Measurements from ENCODE around the gene TNS1. TPM values are rescaled to one million over a fixed set of nuclear protein-coding genes. Genes with fewer than 3 reads are reported as not detected.

Gene TNS1
- total RNA-seq, 1 experiment from 2014 or later, result 6.2 TPM

DNA sequence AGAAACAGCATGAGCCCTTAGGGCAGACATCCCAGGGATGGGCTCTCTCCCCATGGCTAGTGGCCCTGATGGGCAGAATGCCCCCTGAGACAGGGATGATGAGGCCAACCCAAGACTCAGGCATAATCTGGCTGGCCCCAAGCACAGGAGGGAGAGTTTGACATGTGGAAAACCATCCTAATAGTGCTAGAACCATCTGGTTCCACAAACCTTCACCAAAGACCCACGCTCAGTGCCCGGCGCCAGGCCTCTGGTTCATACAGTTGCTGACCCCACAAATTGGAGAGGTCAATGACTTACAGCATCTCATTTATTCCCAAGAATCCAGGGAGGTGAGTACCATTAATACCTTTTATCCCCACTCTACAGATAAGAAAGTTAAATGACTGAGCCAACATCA, 95.5 kb downstream of the TNS1 start:
- Histone ChIP-seq H3K9me2 (ENCODE audit: insufficient read depth) (no peaks in the 10 kb centered on the region), H4K20me1 (ENCODE audit: insufficient read depth) (no peaks in the 10 kb centered on the region), H3K9me3 (ENCODE audit: control insufficient read depth in 1 of 2, insufficient read depth in 1 of 2, low read depth in 1 of 2, low read length in 2 of 2) (no peaks in the 10 kb centered on the region), H3K27me3 (ENCODE audit: insufficient read depth, low read length) (no peaks in the 10 kb centered on the region), H3K4me2 (ENCODE audit: low read length) (no peak overlapping the region), H3K27ac (ENCODE audit: low read depth, low read length) (no peak overlapping the region), H2AFZ (ENCODE audit: low read depth, low read length, poor library complexity, severe bottlenecking) (no peak overlapping the region), H3K79me2 (ENCODE audit: insufficient read depth, low read length) (no peaks in the 10 kb centered on the region), H3K9ac (ENCODE audit: low read length) (no peak overlapping the region), H3K4me1 (ENCODE audit: control insufficient read depth in 1 of 2, insufficient read depth in 2 of 2, low read length in 2 of 2) (no peaks in the 10 kb centered on the region), H3K4me3 (replicated peaks in 1 of 2; ENCODE audit: low read depth in 1 of 2, low read length in 2 of 2) (no peak overlapping the region), H3K36me3 (ENCODE audit: control insufficient read depth in 1 of 2, insufficient read depth in 2 of 2, low read length in 2 of 2) (no peaks in the 10 kb centered on the region)
- ChIA-PET CTCF (no interaction called here), RAD21 (ENCODE audit: low non-redundant PET in 1 of 2, low total read pairs in 2 of 2, uncharacterized antibody in 2 of 2, unreplicated experiment in 2 of 2) (no interaction called here), POLR2A (no interaction called here)
- no TSS peak for BruUV-seq (replicated peaks)
- ATAC-seq (no peak), DNase-seq (ENCODE audit: low read depth, low spot score) (no peak)
- intact Hi-C loops (cut with micrococcal nuclease), result no loop called here
- TF ChIP-seq, protein P1, sequence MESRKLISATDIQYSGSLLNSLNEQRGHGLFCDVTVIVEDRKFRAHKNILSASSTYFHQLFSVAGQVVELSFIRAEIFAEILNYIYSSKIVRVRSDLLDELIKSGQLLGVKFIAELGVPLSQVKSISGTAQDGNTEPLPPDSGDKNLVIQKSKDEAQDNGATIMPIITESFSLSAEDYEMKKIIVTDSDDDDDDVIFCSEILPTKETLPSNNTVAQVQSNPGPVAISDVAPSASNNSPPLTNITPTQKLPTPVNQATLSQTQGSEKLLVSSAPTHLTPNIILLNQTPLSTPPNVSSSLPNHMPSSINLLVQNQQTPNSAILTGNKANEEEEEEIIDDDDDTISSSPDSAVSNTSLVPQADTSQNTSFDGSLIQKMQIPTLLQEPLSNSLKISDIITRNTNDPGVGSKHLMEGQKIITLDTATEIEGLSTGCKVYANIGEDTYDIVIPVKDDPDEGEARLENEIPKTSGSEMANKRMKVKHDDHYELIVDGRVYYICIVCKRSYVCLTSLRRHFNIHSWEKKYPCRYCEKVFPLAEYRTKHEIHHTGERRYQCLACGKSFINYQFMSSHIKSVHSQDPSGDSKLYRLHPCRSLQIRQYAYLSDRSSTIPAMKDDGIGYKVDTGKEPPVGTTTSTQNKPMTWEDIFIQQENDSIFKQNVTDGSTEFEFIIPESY (IDR thresholded peaks at IDR 0.05; ENCODE audit: extremely low read depth, insufficient replicate concordance, low read length), result no peak
- no peak for TF ChIP-seq SRF (IDR thresholded peaks at IDR 0.05; ENCODE audit: low read depth)
- no peak for TF ChIP-seq CEBPB (IDR thresholded peaks at IDR 0.05; ENCODE audit: low read depth)
- no peak for TF ChIP-seq ZFX (IDR thresholded peaks at IDR 0.05)
- TF ChIP-seq, protein P2, sequence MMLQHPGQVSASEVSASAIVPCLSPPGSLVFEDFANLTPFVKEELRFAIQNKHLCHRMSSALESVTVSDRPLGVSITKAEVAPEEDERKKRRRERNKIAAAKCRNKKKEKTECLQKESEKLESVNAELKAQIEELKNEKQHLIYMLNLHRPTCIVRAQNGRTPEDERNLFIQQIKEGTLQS (IDR thresholded peaks at IDR 0.05), result no peak
- no peak for TF ChIP-seq CBX3 (IDR thresholded peaks at IDR 0.05; ENCODE audit: low read depth)
- TF ChIP-seq EZH2 (IDR thresholded peaks at IDR 0.05), result no peak
- no peak for TF ChIP-seq YY1 (IDR thresholded peaks at IDR 0.05; ENCODE audit: extremely low read depth, insufficient replicate concordance, low read depth, low read length)
- TF ChIP-seq ELF1 (IDR thresholded peaks at IDR 0.05; ENCODE audit: borderline replicate concordance, low read depth), result no peak
- no peak for TF ChIP-seq POLR2A (IDR thresholded peaks at IDR 0.05; ENCODE audit: borderline replicate concordance, extremely low read depth, insufficient read depth, insufficient read length)
- TF ChIP-seq, protein P3, sequence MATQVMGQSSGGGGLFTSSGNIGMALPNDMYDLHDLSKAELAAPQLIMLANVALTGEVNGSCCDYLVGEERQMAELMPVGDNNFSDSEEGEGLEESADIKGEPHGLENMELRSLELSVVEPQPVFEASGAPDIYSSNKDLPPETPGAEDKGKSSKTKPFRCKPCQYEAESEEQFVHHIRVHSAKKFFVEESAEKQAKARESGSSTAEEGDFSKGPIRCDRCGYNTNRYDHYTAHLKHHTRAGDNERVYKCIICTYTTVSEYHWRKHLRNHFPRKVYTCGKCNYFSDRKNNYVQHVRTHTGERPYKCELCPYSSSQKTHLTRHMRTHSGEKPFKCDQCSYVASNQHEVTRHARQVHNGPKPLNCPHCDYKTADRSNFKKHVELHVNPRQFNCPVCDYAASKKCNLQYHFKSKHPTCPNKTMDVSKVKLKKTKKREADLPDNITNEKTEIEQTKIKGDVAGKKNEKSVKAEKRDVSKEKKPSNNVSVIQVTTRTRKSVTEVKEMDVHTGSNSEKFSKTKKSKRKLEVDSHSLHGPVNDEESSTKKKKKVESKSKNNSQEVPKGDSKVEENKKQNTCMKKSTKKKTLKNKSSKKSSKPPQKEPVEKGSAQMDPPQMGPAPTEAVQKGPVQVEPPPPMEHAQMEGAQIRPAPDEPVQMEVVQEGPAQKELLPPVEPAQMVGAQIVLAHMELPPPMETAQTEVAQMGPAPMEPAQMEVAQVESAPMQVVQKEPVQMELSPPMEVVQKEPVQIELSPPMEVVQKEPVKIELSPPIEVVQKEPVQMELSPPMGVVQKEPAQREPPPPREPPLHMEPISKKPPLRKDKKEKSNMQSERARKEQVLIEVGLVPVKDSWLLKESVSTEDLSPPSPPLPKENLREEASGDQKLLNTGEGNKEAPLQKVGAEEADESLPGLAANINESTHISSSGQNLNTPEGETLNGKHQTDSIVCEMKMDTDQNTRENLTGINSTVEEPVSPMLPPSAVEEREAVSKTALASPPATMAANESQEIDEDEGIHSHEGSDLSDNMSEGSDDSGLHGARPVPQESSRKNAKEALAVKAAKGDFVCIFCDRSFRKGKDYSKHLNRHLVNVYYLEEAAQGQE (IDR thresholded peaks at IDR 0.05; ENCODE audit: low read depth), result no peak

Data from HCT116 (cell line).